Sigmoid colon (tissue), 3 donors: ENCODE results near the gene LGALS3.

ENCODE experiments used
- POLR2A ChIP-seq, 2 donors: fragments of 450-650 bp; IDR thresholded peaks; one replicate each; pipeline ENCODE4 v1.6.1; 2016; ENCODE audit warnings: antibody characterized with exemption in 2 of 2, mild to moderate bottlenecking in 2 of 2, moderate library complexity in 2 of 2
- TF ChIP-seq, protein P1 (sequence below), 4 experiments: fragments of 450-650 bp in 3 of 4; fragments of 200-600 bp in 1 of 4; IDR thresholded peaks; one replicate each; pipeline ENCODE4 v1.5.1; 2016 to 2019; ENCODE audit warnings: antibody characterized with exemption in 4 of 4, mild to moderate bottlenecking in 3 of 4, moderate library complexity in 2 of 4

DNA sequence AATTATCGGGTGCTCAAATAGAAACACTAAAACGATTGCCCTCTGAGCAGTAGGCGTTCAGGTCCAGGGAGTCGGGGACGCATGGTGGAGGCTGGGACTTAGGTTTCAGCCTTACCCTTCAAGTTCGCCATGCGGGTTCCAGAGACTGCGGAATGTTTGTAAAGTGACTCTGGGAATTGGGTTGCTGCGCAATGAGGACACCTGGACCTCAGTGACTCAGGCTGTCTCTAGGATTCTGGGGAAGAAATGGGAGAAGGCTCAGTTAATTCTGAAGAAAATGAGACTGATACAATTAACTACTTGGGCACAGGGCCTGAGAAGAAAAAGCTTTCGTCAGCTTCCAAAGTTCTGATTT lies 1.1 kb downstream of the LGALS3 start:
- no peak for TF ChIP-seq POLR2A (IDR thresholded peaks at IDR 0.05)
- TF ChIP-seq, protein P1, sequence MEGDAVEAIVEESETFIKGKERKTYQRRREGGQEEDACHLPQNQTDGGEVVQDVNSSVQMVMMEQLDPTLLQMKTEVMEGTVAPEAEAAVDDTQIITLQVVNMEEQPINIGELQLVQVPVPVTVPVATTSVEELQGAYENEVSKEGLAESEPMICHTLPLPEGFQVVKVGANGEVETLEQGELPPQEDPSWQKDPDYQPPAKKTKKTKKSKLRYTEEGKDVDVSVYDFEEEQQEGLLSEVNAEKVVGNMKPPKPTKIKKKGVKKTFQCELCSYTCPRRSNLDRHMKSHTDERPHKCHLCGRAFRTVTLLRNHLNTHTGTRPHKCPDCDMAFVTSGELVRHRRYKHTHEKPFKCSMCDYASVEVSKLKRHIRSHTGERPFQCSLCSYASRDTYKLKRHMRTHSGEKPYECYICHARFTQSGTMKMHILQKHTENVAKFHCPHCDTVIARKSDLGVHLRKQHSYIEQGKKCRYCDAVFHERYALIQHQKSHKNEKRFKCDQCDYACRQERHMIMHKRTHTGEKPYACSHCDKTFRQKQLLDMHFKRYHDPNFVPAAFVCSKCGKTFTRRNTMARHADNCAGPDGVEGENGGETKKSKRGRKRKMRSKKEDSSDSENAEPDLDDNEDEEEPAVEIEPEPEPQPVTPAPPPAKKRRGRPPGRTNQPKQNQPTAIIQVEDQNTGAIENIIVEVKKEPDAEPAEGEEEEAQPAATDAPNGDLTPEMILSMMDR (IDR thresholded peaks at IDR 0.05): no peak
